Right lung (tissue), 5 donors: ENCODE measurements around the gene CALML5. TPM values are rescaled to one million over a fixed set of nuclear protein-coding genes. Genes with fewer than 3 reads are reported as not detected.

Experiments
- DNase-seq, 2 donors: peaks; one replicate each; pipeline ENCODE4 v3.0.0-alpha.2; 2013
- polyA plus RNA-seq, 5 donors: library from polyadenylated mRNA; unstranded; fragments of 120-200 nt; gene quantifications; one replicate each; pipeline versions ENCODE4 v1.2.1 to v1.2.3, GENCODE V29; 2013; ENCODE audit warnings: inconsistent platforms in 1 of 5, low replicate concordance in 1 of 5; ENCODE audit not compliant: insufficient read length in 5 of 5, insufficient read depth in 1 of 5

CALML5 gene
- polyA plus RNA-seq, 5 donors = not detected

- DNase-seq = no peak
Measured at GRCh38 chr10:5515948-5516761, 16.8 kb upstream of the CALML5 start.

- no peak for DNase-seq
Measured at GRCh38 chr10:5514226-5514850, 15.0 kb upstream of the CALML5 start.

- DNase-seq = no peak
Measured at GRCh38 chr10:5512881-5513612, 13.7 kb upstream of the CALML5 start.

GRCh38 chr10:5512331-5512730, 13.0 kb upstream of the CALML5 start:
- no peak for DNase-seq

- no peak for DNase-seq
Measured at GRCh38 chr10:5511885-5512280, 12.5 kb upstream of the CALML5 start.

GRCh38 chr10:5511231-5511884, 12.0 kb upstream of the CALML5 start:
- DNase-seq = no peak

GRCh38 chr10:5510281-5511072, 11.1 kb upstream of the CALML5 start:
- no peak for DNase-seq

GRCh38 chr10:5509691-5510090, 10.3 kb upstream of the CALML5 start:
- no peak for DNase-seq

- no peak for DNase-seq
Measured at GRCh38 chr10:5509236-5509635, 9.9 kb upstream of the CALML5 start.

- DNase-seq = no peak
Measured at GRCh38 chr10:5508786-5509185, 9.4 kb upstream of the CALML5 start.

- DNase-seq = no peak
Measured at GRCh38 chr10:5508161-5508604, 8.8 kb upstream of the CALML5 start.

GRCh38 chr10:5507649-5508131, 8.3 kb upstream of the CALML5 start:
- DNase-seq = no peak

- DNase-seq = no peak
Measured at GRCh38 chr10:5506751-5507648, 7.6 kb upstream of the CALML5 start.

GRCh38 chr10:5506246-5506645, 6.9 kb upstream of the CALML5 start:
- no peak for DNase-seq

GRCh38 chr10:5504146-5505072, 5.0 kb upstream of the CALML5 start:
- DNase-seq = no peak

- DNase-seq = peak; percentile 61 to 67
Measured at GRCh38 chr10:5503477-5503835, 4.1 kb upstream of the CALML5 start.

- DNase-seq = no peak
Measured at GRCh38 chr10:5502571-5503476, 3.5 kb upstream of the CALML5 start.

GRCh38 chr10:5502061-5502521, 2.7 kb upstream of the CALML5 start:
- DNase-seq = no peak
